ENCODE results near the gene BBX.

The BBX gene

GRCh38 chr3:107621465-107621864 lies 98.7 kb downstream of the BBX start:
- TF ChIP-seq Cebpa-rat (IDR thresholded peaks at IDR 0.05): no peak
- no peak overlapping the region for H3K27ac ChIP-seq
- H4K20me1 ChIP-seq: peaks cover 0 to 30% (median 0%) of the 10 kb centered on the region in 11 experiments; a peak in 2 of 22 replicates
- H3K9ac ChIP-seq: no peak overlapping the region
- no peaks in the 10 kb centered on the region for H3K27me3 ChIP-seq
- H3K9me3 ChIP-seq (replicated peaks in 1 of 11): peaks cover 0 to 10% (median 0%) of the 10 kb centered on the region in 11 experiments; a peak in 5 of 22 replicates
- H3K4me3 ChIP-seq: no peak overlapping the region
- peaks cover 0 to 15% (median 6%) of the 10 kb centered on the region in 10 experiments; a peak in 10 of 20 replicates for H3K4me1 ChIP-seq
- no peaks in the 10 kb centered on the region for H3K36me3 ChIP-seq
- peak overlapping the region in 6 of 11 experiments; percentile 3 to 48 (median 20); a peak in 7 of 22 replicates for H3K4me2 ChIP-seq

GRCh38 chr3:107627962-107628542 lies 105.3 kb downstream of the BBX start:
- peaks cover 0 to 9% (median 0%) of the 10 kb centered on the region in 11 experiments; a peak in 2 of 22 replicates for H4K20me1 ChIP-seq
- peaks cover 0 to 51% (median 41%) of the 10 kb centered on the region in 10 experiments; a peak in 16 of 20 replicates for H3K4me1 ChIP-seq
- no peak overlapping the region for H3K4me3 ChIP-seq
- no peak overlapping the region for H3K9ac ChIP-seq
- H3K4me2 ChIP-seq: no peak overlapping the region
- H3K36me3 ChIP-seq: no peaks in the 10 kb centered on the region
- TF ChIP-seq Cebpa-rat (IDR thresholded peaks at IDR 0.05): no peak
- H3K9me3 ChIP-seq (replicated peaks in 1 of 11): no peaks in the 10 kb centered on the region
- no peak overlapping the region for H3K27ac ChIP-seq
- no peaks in the 10 kb centered on the region for H3K27me3 ChIP-seq

- Histone ChIP-seq H3K4me2 (peak overlapping the region in 8 of 11 experiments; percentile 5 to 61 (median 38); a peak in 15 of 22 replicates), H3K27ac (peak overlapping the region in 6 of 11 experiments; percentile 23 to 71 (median 51); a peak in 11 of 22 replicates), H3K27me3 (no peaks in the 10 kb centered on the region), H4K20me1 (peaks cover 0 to 9% (median 0%) of the 10 kb centered on the region in 11 experiments; a peak in 1 of 22 replicates), H3K4me3 (no peak overlapping the region), H3K36me3 (no peaks in the 10 kb centered on the region), H3K9ac (no peak overlapping the region; a peak in 2 of 22 replicates), H3K9me3 (replicated peaks in 1 of 11) (no peaks in the 10 kb centered on the region), H3K4me1 (peaks cover 12 to 65% (median 54%) of the 10 kb centered on the region in 10 experiments)
- peak in 3 of 11 experiments; percentile 42 to 64 (median 49); a peak in 3 of 22 replicates for TF ChIP-seq Cebpa-rat (IDR thresholded peaks at IDR 0.05)
Measured at GRCh38 chr3:107629566-107629965, 106.8 kb downstream of the BBX start.

- Histone ChIP-seq H3K9me3 (replicated peaks in 1 of 11) (peaks cover 0 to 3% (median 0%) of the 10 kb centered on the region in 11 experiments; a peak in 3 of 22 replicates), H3K4me2 (peak overlapping the region in 8 of 11 experiments; percentile 1 to 61 (median 38); a peak in 15 of 22 replicates), H3K36me3 (peaks cover 0 to 2% (median 0%) of the 10 kb centered on the region in 11 experiments; a peak in 4 of 22 replicates), H4K20me1 (peaks cover 0 to 9% (median 0%) of the 10 kb centered on the region in 11 experiments; a peak in 1 of 22 replicates), H3K4me1 (peaks cover 12 to 67% (median 54%) of the 10 kb centered on the region in 10 experiments), H3K27me3 (no peaks in the 10 kb centered on the region), H3K27ac (peak overlapping the region in 6 of 11 experiments; percentile 23 to 71 (median 51); a peak in 11 of 22 replicates), H3K4me3 (no peak overlapping the region), H3K9ac (peak overlapping the region in 1 of 11 experiments; percentile 34; a peak in 2 of 22 replicates)
- no peak for TF ChIP-seq Cebpa-rat (IDR thresholded peaks at IDR 0.05)
Measured at GRCh38 chr3:107630779-107631178, 108.0 kb downstream of the BBX start.

GRCh38 chr3:107632576-107632975 lies 109.8 kb downstream of the BBX start:
- no peak overlapping the region for H3K4me3 ChIP-seq

GRCh38 chr3:107633327-107634098 lies 110.8 kb downstream of the BBX start:
- H3K4me2 ChIP-seq: peak overlapping the region; percentile 38 to 79 (median 68)
- H3K9ac ChIP-seq: peak overlapping the region in 9 of 11 experiments; percentile 6 to 67 (median 44); a peak in 11 of 22 replicates
- peak overlapping the region in 1 of 10 experiments; percentile 34; a peak in 1 of 20 replicates for H3K4me3 ChIP-seq
- peaks cover 0 to 16% (median 5%) of the 10 kb centered on the region in 11 experiments; a peak in 7 of 22 replicates for H3K36me3 ChIP-seq
- TF ChIP-seq Cebpa-rat (IDR thresholded peaks at IDR 0.05): no peak
- H3K4me1 ChIP-seq: peaks cover 17 to 70% (median 58%) of the 10 kb centered on the region in 10 experiments
- no peaks in the 10 kb centered on the region for H3K27me3 ChIP-seq
- H3K9me3 ChIP-seq (replicated peaks in 1 of 11): peaks cover 0 to 4% (median 0%) of the 10 kb centered on the region in 11 experiments; a peak in 3 of 22 replicates
- peaks cover 0 to 7% (median 0%) of the 10 kb centered on the region in 11 experiments; a peak in 1 of 22 replicates for H4K20me1 ChIP-seq
- peak overlapping the region in 9 of 11 experiments; percentile 13 to 77 (median 63); a peak in 14 of 22 replicates for H3K27ac ChIP-seq

More at GRCh38 chr3:107632576-107632975, 109.8 kb downstream of the BBX start:
- peak overlapping the region in 4 of 11 experiments; percentile 3 to 60 (median 38); a peak in 5 of 22 replicates for H3K27ac ChIP-seq
- TF ChIP-seq Cebpa-rat (IDR thresholded peaks at IDR 0.05): no peak
- H3K9me3 ChIP-seq (replicated peaks in 1 of 11): peaks cover 0 to 4% (median 0%) of the 10 kb centered on the region in 11 experiments; a peak in 3 of 22 replicates
- no peaks in the 10 kb centered on the region for H3K27me3 ChIP-seq
- H3K4me1 ChIP-seq: peaks cover 17 to 66% (median 57%) of the 10 kb centered on the region in 10 experiments
- H3K9ac ChIP-seq: no peak overlapping the region
- H3K4me2 ChIP-seq: peak overlapping the region in 6 of 11 experiments; percentile 15 to 61 (median 20); a peak in 7 of 22 replicates
- H4K20me1 ChIP-seq: peaks cover 0 to 7% (median 0%) of the 10 kb centered on the region in 11 experiments; a peak in 1 of 22 replicates
- H3K36me3 ChIP-seq: peaks cover 0 to 9% (median 4%) of the 10 kb centered on the region in 11 experiments; a peak in 6 of 22 replicates

GRCh38 chr3:107634099-107634489 lies 111.3 kb downstream of the BBX start:
- H4K20me1 ChIP-seq: peaks cover 0 to 7% (median 0%) of the 10 kb centered on the region in 11 experiments; a peak in 1 of 22 replicates
- peaks cover 0 to 4% (median 0%) of the 10 kb centered on the region in 11 experiments; a peak in 3 of 22 replicates for H3K9me3 ChIP-seq (replicated peaks in 1 of 11)
- H3K4me1 ChIP-seq: peaks cover 17 to 64% (median 52%) of the 10 kb centered on the region in 10 experiments
- TF ChIP-seq Cebpa-rat (IDR thresholded peaks at IDR 0.05): no peak
- no peak overlapping the region for H3K4me3 ChIP-seq
- H3K4me2 ChIP-seq: peak overlapping the region; percentile 38 to 79 (median 68); a peak in 21 of 22 replicates
- no peaks in the 10 kb centered on the region for H3K27me3 ChIP-seq
- H3K36me3 ChIP-seq: peaks cover 0 to 16% (median 5%) of the 10 kb centered on the region in 11 experiments; a peak in 7 of 22 replicates
- H3K27ac ChIP-seq: peak overlapping the region in 7 of 11 experiments; percentile 38 to 77 (median 71); a peak in 13 of 22 replicates
- H3K9ac ChIP-seq: peak overlapping the region in 1 of 11 experiments; percentile 61; a peak in 2 of 22 replicates

Data from BLaER1 treated with 17β-estradiol and CSF1 and Interleukin-3, amounts not matched to agents 10 nM and 100 nM (cell line).